ENCODE results near the gene FBXO10. TPM values are rescaled to one million over a fixed set of nuclear protein-coding genes. Genes with fewer than 3 reads are reported as not detected.

The FBXO10 gene
- total and polyA plus RNA-seq, 10 of the 15 experiments (the other 5 are each of a cell fraction or from before 2014, with no cell fraction given): 1.6 to 17.2 (median 9.6) TPM

DNA sequence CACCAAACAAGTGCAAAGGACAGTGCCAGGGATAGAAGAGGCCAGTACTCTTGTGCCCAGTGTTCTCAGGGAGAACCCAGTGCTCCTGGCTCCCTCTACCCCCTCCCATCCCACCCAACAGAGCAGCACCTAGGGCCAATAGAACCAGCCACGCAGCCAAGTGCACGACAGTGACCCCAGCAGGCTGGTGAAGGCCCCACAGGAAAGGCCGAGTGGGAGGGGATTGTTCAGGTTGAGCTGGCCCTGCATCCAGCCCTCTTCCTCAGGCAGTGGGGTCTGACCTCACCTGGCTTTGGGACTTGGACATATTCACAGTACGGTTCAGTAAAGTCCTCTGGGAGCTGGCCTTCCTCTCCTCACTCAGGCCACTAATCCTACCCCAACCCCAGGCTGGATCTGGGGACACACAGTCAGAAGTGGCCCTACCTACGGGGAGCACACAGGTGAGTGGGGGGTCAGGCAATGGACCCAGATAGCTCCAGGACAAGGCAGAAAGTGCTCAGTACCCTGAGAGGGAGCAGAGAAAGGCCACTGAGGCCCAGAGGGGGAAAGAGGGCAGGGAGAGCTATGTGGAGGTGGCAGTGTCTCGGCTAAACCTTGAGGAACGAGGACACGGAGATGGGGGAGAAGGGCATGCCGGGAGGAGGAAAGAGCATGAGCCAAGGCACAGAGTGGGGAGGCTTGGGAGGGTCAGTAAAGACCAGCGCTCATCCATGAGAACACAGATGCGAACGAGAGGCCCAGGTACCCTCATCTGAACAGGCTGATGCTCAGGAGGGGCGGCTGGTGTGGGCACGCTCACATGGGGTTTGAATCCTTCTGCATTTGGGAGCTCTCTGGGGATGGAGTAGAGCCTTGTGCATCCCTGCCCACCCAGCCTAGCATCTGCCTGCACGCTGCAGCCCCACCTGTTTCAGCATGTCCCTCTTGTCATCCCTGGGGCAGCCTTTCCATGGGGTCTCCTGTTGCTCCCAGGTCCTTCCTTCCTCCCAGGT is 64.9 kb downstream of the FBXO10 start:
- no peak overlapping the region for H3K4me2 ChIP-seq (ENCODE audit: control insufficient read depth, insufficient read depth)
- CTCF ChIA-PET: interaction anchor here (0.5 to 1.0 kb wide), 5 partner anchors 11 to 99 kb away, joined by 3 read pairs; no protein-coding TSS in a partner anchor
- BruUV-seq (replicated peaks): no TSS peak
- TF ChIP-seq RAD21 (IDR thresholded peaks at IDR 0.05; ENCODE audit: insufficient read depth, low read depth, low read length) (0 out of 2 replicates have a peak, but pooled peaks have one; percentile 27), SIN3A (IDR thresholded peaks at IDR 0.05; ENCODE audit: low read depth, low read length) (no peak), FOS (IDR thresholded peaks at IDR 0.05; ENCODE audit: borderline replicate concordance, extremely low read depth, insufficient read length) (no peak), IRF4 (IDR thresholded peaks at IDR 0.05; ENCODE audit: low read depth, low read length) (no peak), POLR2A (IDR thresholded peaks at IDR 0.05; ENCODE audit: low read depth, low read length) (peak; percentile 58; the same call in 1 of the 2 replicates), HDAC2 (IDR thresholded peaks at IDR 0.05) (no peak), ATF7 (IDR thresholded peaks at IDR 0.05; ENCODE audit: low read depth) (no peak), MYB (IDR thresholded peaks at IDR 0.05; ENCODE audit: borderline replicate concordance, low read depth, low read length) (no peak), NFYA (IDR thresholded peaks at IDR 0.05; ENCODE audit: borderline replicate concordance, low read depth, low read length) (no peak), CHD1 (IDR thresholded peaks at IDR 0.05; ENCODE audit: low read depth, low read length) (no peak), TARDBP (IDR thresholded peaks at IDR 0.05; ENCODE audit: borderline replicate concordance) (no peak), SUZ12 (IDR thresholded peaks at IDR 0.05; ENCODE audit: unreplicated experiment) (no peak), ZNF384 (IDR thresholded peaks at IDR 0.05; ENCODE audit: borderline replicate concordance, low read depth, low read length) (no peak), TBL1XR1 (IDR thresholded peaks at IDR 0.05; ENCODE audit: low read depth, low read length) (no peak)
- TF ChIP-seq, protein P1, sequence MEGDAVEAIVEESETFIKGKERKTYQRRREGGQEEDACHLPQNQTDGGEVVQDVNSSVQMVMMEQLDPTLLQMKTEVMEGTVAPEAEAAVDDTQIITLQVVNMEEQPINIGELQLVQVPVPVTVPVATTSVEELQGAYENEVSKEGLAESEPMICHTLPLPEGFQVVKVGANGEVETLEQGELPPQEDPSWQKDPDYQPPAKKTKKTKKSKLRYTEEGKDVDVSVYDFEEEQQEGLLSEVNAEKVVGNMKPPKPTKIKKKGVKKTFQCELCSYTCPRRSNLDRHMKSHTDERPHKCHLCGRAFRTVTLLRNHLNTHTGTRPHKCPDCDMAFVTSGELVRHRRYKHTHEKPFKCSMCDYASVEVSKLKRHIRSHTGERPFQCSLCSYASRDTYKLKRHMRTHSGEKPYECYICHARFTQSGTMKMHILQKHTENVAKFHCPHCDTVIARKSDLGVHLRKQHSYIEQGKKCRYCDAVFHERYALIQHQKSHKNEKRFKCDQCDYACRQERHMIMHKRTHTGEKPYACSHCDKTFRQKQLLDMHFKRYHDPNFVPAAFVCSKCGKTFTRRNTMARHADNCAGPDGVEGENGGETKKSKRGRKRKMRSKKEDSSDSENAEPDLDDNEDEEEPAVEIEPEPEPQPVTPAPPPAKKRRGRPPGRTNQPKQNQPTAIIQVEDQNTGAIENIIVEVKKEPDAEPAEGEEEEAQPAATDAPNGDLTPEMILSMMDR (IDR thresholded peaks at IDR 0.05 in 2 of 3, conservative IDR thresholded peaks at IDR 0.05 in 1 of 3; ENCODE audit: control insufficient read depth in 2 of 3, extremely low read depth in 1 of 3, insufficient read depth in 1 of 3, low read depth in 3 of 3, low read length in 3 of 3): peak; percentile 26 to 44 (median 35); a peak in 4 of 6 replicates
- TF ChIP-seq, protein P2, sequence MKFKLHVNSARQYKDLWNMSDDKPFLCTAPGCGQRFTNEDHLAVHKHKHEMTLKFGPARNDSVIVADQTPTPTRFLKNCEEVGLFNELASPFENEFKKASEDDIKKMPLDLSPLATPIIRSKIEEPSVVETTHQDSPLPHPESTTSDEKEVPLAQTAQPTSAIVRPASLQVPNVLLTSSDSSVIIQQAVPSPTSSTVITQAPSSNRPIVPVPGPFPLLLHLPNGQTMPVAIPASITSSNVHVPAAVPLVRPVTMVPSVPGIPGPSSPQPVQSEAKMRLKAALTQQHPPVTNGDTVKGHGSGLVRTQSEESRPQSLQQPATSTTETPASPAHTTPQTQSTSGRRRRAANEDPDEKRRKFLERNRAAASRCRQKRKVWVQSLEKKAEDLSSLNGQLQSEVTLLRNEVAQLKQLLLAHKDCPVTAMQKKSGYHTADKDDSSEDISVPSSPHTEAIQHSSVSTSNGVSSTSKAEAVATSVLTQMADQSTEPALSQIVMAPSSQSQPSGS (IDR thresholded peaks at IDR 0.05; ENCODE audit: low read length): no peak
- TF ChIP-seq, protein P3, sequence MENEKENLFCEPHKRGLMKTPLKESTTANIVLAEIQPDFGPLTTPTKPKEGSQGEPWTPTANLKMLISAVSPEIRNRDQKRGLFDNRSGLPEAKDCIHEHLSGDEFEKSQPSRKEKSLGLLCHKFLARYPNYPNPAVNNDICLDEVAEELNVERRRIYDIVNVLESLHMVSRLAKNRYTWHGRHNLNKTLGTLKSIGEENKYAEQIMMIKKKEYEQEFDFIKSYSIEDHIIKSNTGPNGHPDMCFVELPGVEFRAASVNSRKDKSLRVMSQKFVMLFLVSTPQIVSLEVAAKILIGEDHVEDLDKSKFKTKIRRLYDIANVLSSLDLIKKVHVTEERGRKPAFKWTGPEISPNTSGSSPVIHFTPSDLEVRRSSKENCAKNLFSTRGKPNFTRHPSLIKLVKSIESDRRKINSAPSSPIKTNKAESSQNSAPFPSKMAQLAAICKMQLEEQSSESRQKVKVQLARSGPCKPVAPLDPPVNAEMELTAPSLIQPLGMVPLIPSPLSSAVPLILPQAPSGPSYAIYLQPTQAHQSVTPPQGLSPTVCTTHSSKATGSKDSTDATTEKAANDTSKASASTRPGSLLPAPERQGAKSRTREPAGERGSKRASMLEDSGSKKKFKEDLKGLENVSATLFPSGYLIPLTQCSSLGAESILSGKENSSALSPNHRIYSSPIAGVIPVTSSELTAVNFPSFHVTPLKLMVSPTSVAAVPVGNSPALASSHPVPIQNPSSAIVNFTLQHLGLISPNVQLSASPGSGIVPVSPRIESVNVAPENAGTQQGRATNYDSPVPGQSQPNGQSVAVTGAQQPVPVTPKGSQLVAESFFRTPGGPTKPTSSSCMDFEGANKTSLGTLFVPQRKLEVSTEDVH (IDR thresholded peaks at IDR 0.05; ENCODE audit: low read depth, partially characterized antibody): no peak

More for the DNA sequence above, 64.9 kb downstream of the FBXO10 start:
- Histone ChIP-seq H2AFZ (ENCODE audit: control insufficient read depth, low read depth, low read length) (no peak overlapping the region), H3K9me3 (replicated peaks; ENCODE audit: control insufficient read depth, insufficient read depth, low read length) (no peaks in the 10 kb centered on the region), H3K27ac (ENCODE audit: control insufficient read depth, insufficient read depth) (no peak overlapping the region), H3K9ac (ENCODE audit: control insufficient read depth, insufficient read depth, low read length) (no peak overlapping the region), H3K4me1 (ENCODE audit: control insufficient read depth, insufficient read depth, low read length) (no peaks in the 10 kb centered on the region), H4K20me1 (ENCODE audit: control insufficient read depth, insufficient read depth) (no peaks in the 10 kb centered on the region), H3K79me2 (ENCODE audit: control insufficient read depth, insufficient read depth, low read length) (no peaks in the 10 kb centered on the region), H3K4me3 (no peak overlapping the region), H3K27me3 (replicated peaks in 1 of 2; ENCODE audit: control insufficient read depth in 2 of 2, insufficient read depth in 2 of 2, low read length in 1 of 2) (no peaks in the 10 kb centered on the region), H3K36me3 (ENCODE audit: control insufficient read depth in 2 of 2, insufficient read depth in 2 of 2, low read length in 1 of 2) (peaks cover 9% of the 10 kb centered on the region in 2 experiments; a peak in 3 of 4 replicates)
- ChIA-PET POLR2A (interaction anchor here (1.8 kb wide), 1 partner anchor 25 kb away, joined by 6 read pairs; the partner anchor contains the start of gene POLR1E), SMC1A (ENCODE audit: uncharacterized antibody, unreplicated experiment) (interaction anchor here (1.1 kb wide), 1 partner anchor 96 kb away, joined by 4 read pairs; no protein-coding TSS in a partner anchor), RAD21 (ENCODE audit: unreplicated experiment) (interaction anchor here (1.0 kb wide), 1 partner anchor 95 kb away, joined by 3 read pairs; no protein-coding TSS in a partner anchor)
- in situ Hi-C loops (cut with MboI): no loop called here
- FAIRE-seq (no peak), DNase-seq (ENCODE audit: low read depth, low spot score) (no peak), ATAC-seq (peak; percentile 90)
- WGBS (ENCODE audit: insufficient coverage, insufficient replicate concordance, low lambda C conversion rate, missing lambda C conversion rate): 81% methylated on average over 15 of the region's 15 CpGs
- intact Hi-C loops (cut with micrococcal nuclease; ENCODE audit: unreplicated experiment): loop anchor here (2.0 kb wide), 1 partner anchor 19 kb away; no protein-coding TSS in a partner anchor
